ENCODE results near the gene S1PR3.
"Not testable (repeated sequence)": the region's sequence is repeated elsewhere in the genome, so short reads cannot be mapped to it uniquely, and the experiment has no call there.

S1PR3 gene

GRCh38 chr9:88991066-88992034, at the start of gene S1PR3:
TSS of gene S1PR3 (plus strand) at chr9:88991468. CDS start at chr9:89001201, 9,733 bp downstream.
- DNase-seq (ENCODE audit: low read depth): no peak

- DNase-seq (ENCODE audit: low read depth): not testable (repeated sequence)
Observed at GRCh38 chr9:88941586-88941985, 49.7 kb upstream of the S1PR3 start.

GRCh38 chr9:88942411-88942810, 48.9 kb upstream of the S1PR3 start:
- no peak for DNase-seq (ENCODE audit: low read depth)

GRCh38 chr9:88945636-88946333, 45.5 kb upstream of the S1PR3 start:
- DNase-seq (ENCODE audit: low read depth): no peak

GRCh38 chr9:88947581-88948573, 43.4 kb upstream of the S1PR3 start:
- DNase-seq (ENCODE audit: low read depth): no peak

GRCh38 chr9:88949425-88949824, 41.8 kb upstream of the S1PR3 start:
- DNase-seq (ENCODE audit: low read depth): no peak

- DNase-seq (ENCODE audit: low read depth): no peak
Observed at GRCh38 chr9:88949961-88950340, 41.3 kb upstream of the S1PR3 start.

GRCh38 chr9:88950341-88951154, 40.7 kb upstream of the S1PR3 start:
- DNase-seq (ENCODE audit: low read depth): peak; percentile 54

GRCh38 chr9:88951155-88951542, 40.1 kb upstream of the S1PR3 start:
- DNase-seq (ENCODE audit: low read depth): no peak

GRCh38 chr9:88952086-88952615, 39.1 kb upstream of the S1PR3 start:
- DNase-seq (ENCODE audit: low read depth): no peak

- no peak for DNase-seq (ENCODE audit: low read depth)
Observed at GRCh38 chr9:88952976-88953375, 38.3 kb upstream of the S1PR3 start.

- DNase-seq (ENCODE audit: low read depth): peak; percentile 57
Observed at GRCh38 chr9:88953381-88954029, 37.8 kb upstream of the S1PR3 start.

GRCh38 chr9:88954066-88954465, 37.2 kb upstream of the S1PR3 start:
- no peak for DNase-seq (ENCODE audit: low read depth)

- no peak for DNase-seq (ENCODE audit: low read depth)
Observed at GRCh38 chr9:88957526-88957925, 33.7 kb upstream of the S1PR3 start.

GRCh38 chr9:88959727-88960469, 31.4 kb upstream of the S1PR3 start:
- no peak for DNase-seq (ENCODE audit: low read depth)

GRCh38 chr9:88960632-88961031, 30.6 kb upstream of the S1PR3 start:
- DNase-seq (ENCODE audit: low read depth): no peak

GRCh38 chr9:88965473-88965872, 25.8 kb upstream of the S1PR3 start:
- no peak for DNase-seq (ENCODE audit: low read depth)

- DNase-seq (ENCODE audit: low read depth): no peak
Observed at GRCh38 chr9:88966894-88967676, 24.2 kb upstream of the S1PR3 start.

- no peak for DNase-seq (ENCODE audit: low read depth)
Observed at GRCh38 chr9:88968799-88969198, 22.5 kb upstream of the S1PR3 start.

Measured in stromal cell of bone marrow (primary cell).